ENCODE results near the gene MTFR1L.

- TF ChIP-seq, protein P1, sequence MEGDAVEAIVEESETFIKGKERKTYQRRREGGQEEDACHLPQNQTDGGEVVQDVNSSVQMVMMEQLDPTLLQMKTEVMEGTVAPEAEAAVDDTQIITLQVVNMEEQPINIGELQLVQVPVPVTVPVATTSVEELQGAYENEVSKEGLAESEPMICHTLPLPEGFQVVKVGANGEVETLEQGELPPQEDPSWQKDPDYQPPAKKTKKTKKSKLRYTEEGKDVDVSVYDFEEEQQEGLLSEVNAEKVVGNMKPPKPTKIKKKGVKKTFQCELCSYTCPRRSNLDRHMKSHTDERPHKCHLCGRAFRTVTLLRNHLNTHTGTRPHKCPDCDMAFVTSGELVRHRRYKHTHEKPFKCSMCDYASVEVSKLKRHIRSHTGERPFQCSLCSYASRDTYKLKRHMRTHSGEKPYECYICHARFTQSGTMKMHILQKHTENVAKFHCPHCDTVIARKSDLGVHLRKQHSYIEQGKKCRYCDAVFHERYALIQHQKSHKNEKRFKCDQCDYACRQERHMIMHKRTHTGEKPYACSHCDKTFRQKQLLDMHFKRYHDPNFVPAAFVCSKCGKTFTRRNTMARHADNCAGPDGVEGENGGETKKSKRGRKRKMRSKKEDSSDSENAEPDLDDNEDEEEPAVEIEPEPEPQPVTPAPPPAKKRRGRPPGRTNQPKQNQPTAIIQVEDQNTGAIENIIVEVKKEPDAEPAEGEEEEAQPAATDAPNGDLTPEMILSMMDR (conservative IDR thresholded peaks at IDR 0.05; ENCODE audit: low read length), result no peak
- TF ChIP-seq EZH2phosphoT487 (IDR thresholded peaks at IDR 0.05; ENCODE audit: borderline replicate concordance, low read depth, low read length), result no peak
Observed at GRCh38 chr1:25867210-25867991, 47.6 kb downstream of the MTFR1L start.

All from OCI-LY7 (cell line).